ENCODE data around the gene CDADC1.

CDADC1 gene

DNA sequence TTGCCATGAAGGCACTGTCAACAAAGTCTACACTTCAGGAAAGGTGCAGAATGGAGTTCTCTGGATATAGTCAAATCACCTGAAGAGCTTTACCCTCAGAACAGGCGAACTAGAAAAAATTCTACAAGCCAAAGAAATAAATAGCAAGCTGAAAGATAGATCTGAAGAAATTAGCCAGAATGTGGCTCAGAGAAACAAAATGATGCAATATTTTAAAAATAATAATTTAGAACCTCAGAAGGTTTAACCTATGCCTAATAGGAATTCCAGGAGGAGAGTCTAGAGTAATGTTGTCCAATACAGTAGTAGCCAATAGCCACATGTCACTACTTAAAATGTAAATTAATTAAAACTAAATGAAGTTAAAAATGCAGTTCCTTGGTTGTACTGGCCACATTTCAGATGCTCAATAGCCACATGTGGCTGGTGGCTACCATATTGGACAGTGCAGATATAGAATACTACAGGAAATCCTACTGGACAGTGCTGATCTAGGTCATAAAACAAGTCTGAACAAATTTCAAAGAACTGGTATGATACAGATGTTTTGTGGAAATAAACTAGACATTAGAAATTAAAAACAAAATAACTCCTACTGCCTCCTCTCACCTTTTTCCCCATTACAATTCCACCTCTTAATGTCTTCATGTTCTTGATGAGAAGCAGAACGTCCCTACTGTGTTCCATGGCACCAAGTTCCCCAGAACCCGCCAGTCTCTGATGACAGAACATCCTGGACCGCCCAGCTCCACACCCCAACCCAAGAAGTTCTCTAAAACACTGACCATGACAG lies 679 bp upstream of the CDADC1 start (continued):
- TF ChIP-seq, protein P1, sequence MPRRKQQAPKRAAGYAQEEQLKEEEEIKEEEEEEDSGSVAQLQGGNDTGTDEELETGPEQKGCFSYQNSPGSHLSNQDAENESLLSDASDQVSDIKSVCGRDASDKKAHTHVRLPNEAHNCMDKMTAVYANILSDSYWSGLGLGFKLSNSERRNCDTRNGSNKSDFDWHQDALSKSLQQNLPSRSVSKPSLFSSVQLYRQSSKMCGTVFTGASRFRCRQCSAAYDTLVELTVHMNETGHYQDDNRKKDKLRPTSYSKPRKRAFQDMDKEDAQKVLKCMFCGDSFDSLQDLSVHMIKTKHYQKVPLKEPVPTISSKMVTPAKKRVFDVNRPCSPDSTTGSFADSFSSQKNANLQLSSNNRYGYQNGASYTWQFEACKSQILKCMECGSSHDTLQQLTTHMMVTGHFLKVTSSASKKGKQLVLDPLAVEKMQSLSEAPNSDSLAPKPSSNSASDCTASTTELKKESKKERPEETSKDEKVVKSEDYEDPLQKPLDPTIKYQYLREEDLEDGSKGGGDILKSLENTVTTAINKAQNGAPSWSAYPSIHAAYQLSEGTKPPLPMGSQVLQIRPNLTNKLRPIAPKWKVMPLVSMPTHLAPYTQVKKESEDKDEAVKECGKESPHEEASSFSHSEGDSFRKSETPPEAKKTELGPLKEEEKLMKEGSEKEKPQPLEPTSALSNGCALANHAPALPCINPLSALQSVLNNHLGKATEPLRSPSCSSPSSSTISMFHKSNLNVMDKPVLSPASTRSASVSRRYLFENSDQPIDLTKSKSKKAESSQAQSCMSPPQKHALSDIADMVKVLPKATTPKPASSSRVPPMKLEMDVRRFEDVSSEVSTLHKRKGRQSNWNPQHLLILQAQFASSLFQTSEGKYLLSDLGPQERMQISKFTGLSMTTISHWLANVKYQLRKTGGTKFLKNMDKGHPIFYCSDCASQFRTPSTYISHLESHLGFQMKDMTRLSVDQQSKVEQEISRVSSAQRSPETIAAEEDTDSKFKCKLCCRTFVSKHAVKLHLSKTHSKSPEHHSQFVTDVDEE (CRISPR knock-in tag; IDR thresholded peaks at IDR 0.05) = no peak
- no peak for TF ChIP-seq PPARA (CRISPR knock-in tag; IDR thresholded peaks at IDR 0.05; ENCODE audit: borderline replicate concordance)
- no peak for TF ChIP-seq ZNF565 (CRISPR knock-in tag; conservative IDR thresholded peaks at IDR 0.05; ENCODE audit: low read depth)

DNA sequence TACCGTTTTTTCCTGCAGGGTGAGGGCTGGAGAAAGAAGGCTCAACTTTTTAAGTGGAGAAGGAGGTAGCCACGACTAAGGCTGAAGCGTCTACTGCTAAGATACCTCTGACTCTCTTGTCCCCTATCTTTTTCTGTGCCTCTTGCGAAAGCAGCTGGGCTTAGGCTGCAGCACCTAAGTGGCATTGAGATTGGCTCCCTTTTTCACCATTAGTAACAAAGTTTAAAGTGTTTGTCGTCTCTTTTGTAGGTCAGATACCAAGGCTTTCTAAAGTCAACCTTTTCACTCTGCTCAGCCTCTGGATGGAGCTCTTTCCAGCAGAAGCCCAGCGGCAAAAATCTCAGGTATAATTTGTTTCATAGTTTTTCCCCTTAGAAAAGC lies 887 bp downstream of the CDADC1 start:
- TF ChIP-seq PATZ1 (CRISPR knock-in tag; IDR thresholded peaks at IDR 0.05; ENCODE audit: borderline replicate concordance) (no peak), CREB5 (CRISPR knock-in tag; IDR thresholded peaks at IDR 0.05; ENCODE audit: low read depth) (no peak), GLIS3 (CRISPR knock-in tag; IDR thresholded peaks at IDR 0.05) (no peak)
- peak; percentile 52 for ATAC-seq

DNA sequence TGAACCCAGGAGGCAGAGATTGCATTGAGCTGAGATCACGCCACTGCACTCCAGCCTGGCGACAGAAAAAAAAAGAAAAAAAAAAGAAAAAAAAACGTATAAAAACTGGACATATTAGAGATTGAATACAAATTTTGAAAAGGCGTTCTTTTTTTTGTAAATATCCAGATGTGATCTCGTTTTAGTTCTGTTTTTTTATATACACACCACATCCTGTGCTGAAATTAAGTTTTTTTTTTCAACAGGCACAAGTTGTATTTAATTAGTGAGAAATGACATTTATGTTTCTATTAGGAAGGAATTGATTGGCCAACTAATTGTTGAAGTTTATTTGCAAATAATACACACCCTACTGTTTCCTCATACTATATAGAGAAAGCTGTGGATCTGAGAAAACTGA lies 3.6 kb downstream of the CDADC1 start:
- no peak for ATAC-seq
- TF ChIP-seq TCF4 (CRISPR knock-in tag; IDR thresholded peaks at IDR 0.05; ENCODE audit: borderline replicate concordance) (no peak), TOX (CRISPR knock-in tag; IDR thresholded peaks at IDR 0.05; ENCODE audit: borderline replicate concordance) (no peak), ZNF8 (CRISPR knock-in tag; IDR thresholded peaks at IDR 0.05) (no peak), CSDC2 (CRISPR knock-in tag; IDR thresholded peaks at IDR 0.05) (no peak), ISL1 (CRISPR knock-in tag; IDR thresholded peaks at IDR 0.05) (no peak), ZNF565 (CRISPR knock-in tag; conservative IDR thresholded peaks at IDR 0.05; ENCODE audit: low read depth) (no peak), BACH2 (CRISPR knock-in tag; IDR thresholded peaks at IDR 0.05; ENCODE audit: borderline replicate concordance) (no peak), RARB (CRISPR knock-in tag; IDR thresholded peaks at IDR 0.05) (no peak), ARNTL (CRISPR knock-in tag; IDR thresholded peaks at IDR 0.05; ENCODE audit: borderline replicate concordance, low read depth) (no peak), GLIS3 (CRISPR knock-in tag; IDR thresholded peaks at IDR 0.05) (no peak)
- TF ChIP-seq, protein P2, sequence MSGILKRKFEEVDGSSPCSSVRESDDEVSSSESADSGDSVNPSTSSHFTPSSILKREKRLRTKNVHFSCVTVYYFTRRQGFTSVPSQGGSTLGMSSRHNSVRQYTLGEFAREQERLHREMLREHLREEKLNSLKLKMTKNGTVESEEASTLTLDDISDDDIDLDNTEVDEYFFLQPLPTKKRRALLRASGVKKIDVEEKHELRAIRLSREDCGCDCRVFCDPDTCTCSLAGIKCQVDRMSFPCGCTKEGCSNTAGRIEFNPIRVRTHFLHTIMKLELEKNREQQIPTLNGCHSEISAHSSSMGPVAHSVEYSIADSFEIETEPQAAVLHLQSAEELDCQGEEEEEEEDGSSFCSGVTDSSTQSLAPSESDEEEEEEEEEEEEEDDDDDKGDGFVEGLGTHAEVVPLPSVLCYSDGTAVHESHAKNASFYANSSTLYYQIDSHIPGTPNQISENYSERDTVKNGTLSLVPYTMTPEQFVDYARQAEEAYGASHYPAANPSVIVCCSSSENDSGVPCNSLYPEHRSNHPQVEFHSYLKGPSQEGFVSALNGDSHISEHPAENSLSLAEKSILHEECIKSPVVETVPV (CRISPR knock-in tag; IDR thresholded peaks at IDR 0.05) = no peak
- TF ChIP-seq, protein P1 (CRISPR knock-in tag; IDR thresholded peaks at IDR 0.05) = no peak

DNA sequence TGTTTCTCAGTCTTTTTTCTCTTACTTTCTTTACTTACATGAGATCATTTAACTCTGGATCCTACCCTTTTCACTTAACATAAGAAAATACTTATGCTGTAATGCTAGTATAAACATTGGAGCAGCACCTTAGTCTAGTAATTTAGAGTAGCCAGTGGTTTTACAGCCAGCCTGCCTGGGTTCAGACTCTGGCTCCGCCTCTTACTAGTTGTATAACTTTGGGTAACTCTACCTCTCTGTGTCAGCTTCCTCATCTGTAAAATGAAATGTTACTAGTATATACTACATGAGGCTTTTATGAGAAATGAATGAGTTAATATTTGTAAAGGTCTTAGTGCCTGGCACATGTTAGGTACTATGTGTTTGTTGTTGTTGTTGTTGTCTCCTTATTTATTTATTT lies 5.6 kb downstream of the CDADC1 start:
- ATAC-seq = no peak
- TF ChIP-seq, protein P2 (CRISPR knock-in tag; IDR thresholded peaks at IDR 0.05) = no peak
- no peak for TF ChIP-seq ZNF70 (CRISPR knock-in tag; IDR thresholded peaks at IDR 0.05)
- no peak for TF ChIP-seq PATZ1 (CRISPR knock-in tag; IDR thresholded peaks at IDR 0.05; ENCODE audit: borderline replicate concordance)
- no peak for TF ChIP-seq ISL1 (CRISPR knock-in tag; IDR thresholded peaks at IDR 0.05)
- TF ChIP-seq CSDC2 (CRISPR knock-in tag; IDR thresholded peaks at IDR 0.05) = no peak
- no peak for TF ChIP-seq ZC3H10 (CRISPR knock-in tag; IDR thresholded peaks at IDR 0.05)
- TF ChIP-seq OSR1 (CRISPR knock-in tag; IDR thresholded peaks at IDR 0.05) = no peak
- no peak for TF ChIP-seq PPARA (CRISPR knock-in tag; IDR thresholded peaks at IDR 0.05; ENCODE audit: borderline replicate concordance)
- TF ChIP-seq CREB5 (CRISPR knock-in tag; IDR thresholded peaks at IDR 0.05; ENCODE audit: low read depth) = no peak
- no peak for TF ChIP-seq SNAI2 (CRISPR knock-in tag; IDR thresholded peaks at IDR 0.05)
